NCI-H345 treated with DMSO at 0.1 percent for 48 hours (cell line): ENCODE measurements around the gene DIPK1A.
A peak's percentile ranks its signal among the peaks of the same experiment; 100 is the strongest.

Experiments
- DNase-seq: peaks from one replicate; lab custom pipeline; 2025; ENCODE audit not compliant: unreplicated experiment; lab: John Stamatoyannopoulos, UW

Gene DIPK1A

GRCh38 chr1:92843429-92844352, 117.6 kb downstream of the DIPK1A start:
- no peak for DNase-seq

GRCh38 chr1:92843046-92843423, 118.2 kb downstream of the DIPK1A start:
- DNase-seq = no peak

GRCh38 chr1:92842082-92843045, 118.9 kb downstream of the DIPK1A start:
- DNase-seq = no peak

- DNase-seq = no peak
Measured at GRCh38 chr1:92840600-92840999, 120.7 kb downstream of the DIPK1A start.

GRCh38 chr1:92839442-92839841, 121.8 kb downstream of the DIPK1A start:
- no peak for DNase-seq

- DNase-seq = no peak
Measured at GRCh38 chr1:92838519-92838918, 122.7 kb downstream of the DIPK1A start.

GRCh38 chr1:92837062-92837461, 124.2 kb downstream of the DIPK1A start:
- no peak for DNase-seq

GRCh38 chr1:92834617-92835016, 126.6 kb downstream of the DIPK1A start:
- no peak for DNase-seq

GRCh38 chr1:92833840-92834239, 127.4 kb downstream of the DIPK1A start:
- DNase-seq = no peak

GRCh38 chr1:92832537-92833114, 128.6 kb downstream of the DIPK1A start:
- DNase-seq = no peak

- DNase-seq = peak; percentile 94
Measured at GRCh38 chr1:92831762-92832536, 129.3 kb downstream of the DIPK1A start, which contains the start of gene RPL5. Gene RPL5 (plus strand): TSS chr1:92832040. CDS start chr1:92832115, 75 bp downstream.

- DNase-seq = no peak
Measured at GRCh38 chr1:92831368-92831761, 129.9 kb downstream of the DIPK1A start.

GRCh38 chr1:92826792-92827191, 134.5 kb downstream of the DIPK1A start:
- no peak for DNase-seq

GRCh38 chr1:92822879-92823278, 138.4 kb downstream of the DIPK1A start:
- no peak for DNase-seq

GRCh38 chr1:92820551-92820950, 140.7 kb downstream of the DIPK1A start:
- DNase-seq = no peak

GRCh38 chr1:92820024-92820423, 141.2 kb downstream of the DIPK1A start:
- DNase-seq = no peak

- no peak for DNase-seq
Measured at GRCh38 chr1:92817986-92818764, 143.1 kb downstream of the DIPK1A start.

GRCh38 chr1:92817137-92817697, 144.0 kb downstream of the DIPK1A start:
- no peak for DNase-seq

- DNase-seq = no peak
Measured at GRCh38 chr1:92816732-92817131, 144.5 kb downstream of the DIPK1A start.
